ENCODE data around the gene MAP2K4.

MAP2K4 gene

DNA sequence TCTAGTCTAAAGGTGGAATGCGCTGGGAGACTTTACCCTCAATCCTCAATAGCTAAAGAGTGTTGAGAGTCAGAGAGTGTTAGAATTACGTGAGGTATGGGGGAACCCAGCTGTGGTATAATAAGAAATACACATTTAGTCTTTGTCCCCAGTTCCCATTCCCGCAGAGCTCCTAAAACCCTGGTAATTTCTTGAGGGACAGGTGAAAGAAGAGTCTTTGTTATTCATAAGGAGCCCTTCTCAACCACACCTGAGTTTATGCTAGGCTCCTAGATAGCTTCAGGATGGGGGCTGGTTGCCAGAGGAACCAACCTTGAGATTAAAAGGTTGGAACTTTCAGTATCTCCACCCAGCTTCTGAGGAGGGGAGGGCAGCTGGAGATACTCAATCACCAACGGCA lies 29.2 kb upstream of the MAP2K4 start:
- H3K79me1 ChIP-seq (replicated peaks; ENCODE audit: low read length, poor library complexity, severe bottlenecking): peaks cover 27% of the 10 kb centered on the region
- no peak overlapping the region for H2AK5ac ChIP-seq (ENCODE audit: low read length, severe bottlenecking)
- no peak overlapping the region for H2BK12ac ChIP-seq (ENCODE audit: low read length in 2 of 2)

DNA sequence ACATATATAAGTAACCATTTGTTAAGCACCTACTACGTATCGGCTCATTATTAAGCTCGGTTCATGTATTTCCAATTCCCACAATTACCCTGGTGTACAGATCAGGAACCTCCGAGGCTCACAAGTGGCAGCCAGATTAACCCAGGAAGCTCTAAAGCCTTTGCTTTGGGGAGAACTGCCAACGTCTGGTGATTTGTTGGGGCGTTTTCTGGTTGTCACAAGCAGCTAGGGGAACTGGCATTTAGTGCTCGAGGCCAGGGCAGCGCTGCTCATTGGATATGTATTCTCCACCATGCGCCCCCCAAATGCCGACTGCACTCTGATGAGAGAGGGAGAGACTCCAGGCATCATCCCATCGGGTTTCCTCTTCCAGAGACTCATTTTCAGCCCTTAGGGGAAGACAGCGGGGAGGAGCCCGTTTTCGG lies 23.9 kb upstream of the MAP2K4 start:
- peak overlapping the region; percentile 72 for H3K27ac ChIP-seq (ENCODE audit: low read length, poor library complexity, severe bottlenecking)
- peak overlapping the region; percentile 95 to 97 for H3K4me3 ChIP-seq (ENCODE audit: insufficient read depth in 1 of 2, low read depth in 1 of 2, low read length in 2 of 2)
- peak overlapping the region; percentile 95 for H2BK15ac ChIP-seq (ENCODE audit: low read depth, poor library complexity, severe bottlenecking)
- H2BK12ac ChIP-seq (ENCODE audit: low read length in 2 of 2): no peak overlapping the region
- peak overlapping the region; percentile 76 for H3K4me2 ChIP-seq (ENCODE audit: low read length, poor library complexity, severe bottlenecking)
- H2BK120ac ChIP-seq (ENCODE audit: low read depth, low read length): peak overlapping the region; percentile 84
- H3K36me3 ChIP-seq (ENCODE audit: control insufficient read depth in 1 of 2, insufficient read depth in 2 of 2, low read depth in 1 of 2, low read length in 2 of 2): peaks cover 10 to 13% of the 10 kb centered on the region in 2 experiments
- H3K14ac ChIP-seq (ENCODE audit: low read length in 2 of 2): peak overlapping the region in 1 of 2 experiments; percentile 96
- H3K18ac ChIP-seq (ENCODE audit: low read depth in 1 of 2, low read length in 2 of 2): peak overlapping the region; percentile 79 to 87
- H4K8ac ChIP-seq (ENCODE audit: low read length): peak overlapping the region; percentile 90
- peaks cover 13% of the 10 kb centered on the region for H3K79me1 ChIP-seq (replicated peaks; ENCODE audit: low read length, poor library complexity, severe bottlenecking)
- no peaks in the 10 kb centered on the region for H3K27me3 ChIP-seq (ENCODE audit: control insufficient read depth in 1 of 2, insufficient read depth in 1 of 2, low read length in 2 of 2)
- H3K9ac ChIP-seq (ENCODE audit: low read length): peak overlapping the region; percentile 95
- no peak overlapping the region for H2BK5ac ChIP-seq (ENCODE audit: low read depth, low read length, poor library complexity, severe bottlenecking)
- peak; percentile 65 for DNase-seq
- H4K91ac ChIP-seq (ENCODE audit: low read length): peak overlapping the region; percentile 93
- peak overlapping the region in 1 of 2 experiments; percentile 42 for H3K4ac ChIP-seq (ENCODE audit: low read depth in 1 of 2, low read length in 2 of 2)
- no peaks in the 10 kb centered on the region for H3K9me3 ChIP-seq (ENCODE audit: control insufficient read depth, low read length)
- H2AK5ac ChIP-seq (ENCODE audit: low read length, severe bottlenecking): no peak overlapping the region
- 2% methylated on average over 14 of the region's 14 CpGs for WGBS
- H2AFZ ChIP-seq (ENCODE audit: low read depth, low read length): peak overlapping the region; percentile 65
- H3K23ac ChIP-seq (ENCODE audit: low read length in 2 of 2): no peak overlapping the region
- H3K4me1 ChIP-seq (ENCODE audit: control insufficient read depth, insufficient read depth, low read depth, low read length): peaks cover 1% of the 10 kb centered on the region

More for the DNA sequence above, 29.2 kb upstream of the MAP2K4 start:
- H3K14ac ChIP-seq (ENCODE audit: low read length in 2 of 2): no peak overlapping the region
- H3K4me3 ChIP-seq (ENCODE audit: insufficient read depth in 1 of 2, low read depth in 1 of 2, low read length in 2 of 2): no peak overlapping the region
- no peak overlapping the region for H3K9ac ChIP-seq (ENCODE audit: low read length)
- H3K4ac ChIP-seq (ENCODE audit: low read depth in 1 of 2, low read length in 2 of 2): no peak overlapping the region
- H2AFZ ChIP-seq (ENCODE audit: low read depth, low read length): no peak overlapping the region
- H3K27ac ChIP-seq (ENCODE audit: low read length, poor library complexity, severe bottlenecking): no peak overlapping the region
- H3K4me2 ChIP-seq (ENCODE audit: low read length, poor library complexity, severe bottlenecking): no peak overlapping the region
- no peak for DNase-seq
- H4K8ac ChIP-seq (ENCODE audit: low read length): no peak overlapping the region
- no peak overlapping the region for H4K91ac ChIP-seq (ENCODE audit: low read length)
- H2BK120ac ChIP-seq (ENCODE audit: low read depth, low read length): no peak overlapping the region
- H2BK15ac ChIP-seq (ENCODE audit: low read depth, poor library complexity, severe bottlenecking): no peak overlapping the region
- H3K9me3 ChIP-seq (ENCODE audit: control insufficient read depth, low read length): no peaks in the 10 kb centered on the region
- no peak overlapping the region for H3K18ac ChIP-seq (ENCODE audit: low read depth in 1 of 2, low read length in 2 of 2)
- 50% methylated on average over 2 of the region's 4 CpGs for WGBS
- no peak overlapping the region for H3K23ac ChIP-seq (ENCODE audit: low read length in 2 of 2)
- no peak overlapping the region for H2BK5ac ChIP-seq (ENCODE audit: low read depth, low read length, poor library complexity, severe bottlenecking)
- peaks cover 18 to 50% of the 10 kb centered on the region in 2 experiments for H3K36me3 ChIP-seq (ENCODE audit: control insufficient read depth in 1 of 2, insufficient read depth in 2 of 2, low read depth in 1 of 2, low read length in 2 of 2)
- no peaks in the 10 kb centered on the region for H3K27me3 ChIP-seq (ENCODE audit: control insufficient read depth in 1 of 2, insufficient read depth in 1 of 2, low read length in 2 of 2)
- no peaks in the 10 kb centered on the region for H3K4me1 ChIP-seq (ENCODE audit: control insufficient read depth, insufficient read depth, low read depth, low read length)

DNA sequence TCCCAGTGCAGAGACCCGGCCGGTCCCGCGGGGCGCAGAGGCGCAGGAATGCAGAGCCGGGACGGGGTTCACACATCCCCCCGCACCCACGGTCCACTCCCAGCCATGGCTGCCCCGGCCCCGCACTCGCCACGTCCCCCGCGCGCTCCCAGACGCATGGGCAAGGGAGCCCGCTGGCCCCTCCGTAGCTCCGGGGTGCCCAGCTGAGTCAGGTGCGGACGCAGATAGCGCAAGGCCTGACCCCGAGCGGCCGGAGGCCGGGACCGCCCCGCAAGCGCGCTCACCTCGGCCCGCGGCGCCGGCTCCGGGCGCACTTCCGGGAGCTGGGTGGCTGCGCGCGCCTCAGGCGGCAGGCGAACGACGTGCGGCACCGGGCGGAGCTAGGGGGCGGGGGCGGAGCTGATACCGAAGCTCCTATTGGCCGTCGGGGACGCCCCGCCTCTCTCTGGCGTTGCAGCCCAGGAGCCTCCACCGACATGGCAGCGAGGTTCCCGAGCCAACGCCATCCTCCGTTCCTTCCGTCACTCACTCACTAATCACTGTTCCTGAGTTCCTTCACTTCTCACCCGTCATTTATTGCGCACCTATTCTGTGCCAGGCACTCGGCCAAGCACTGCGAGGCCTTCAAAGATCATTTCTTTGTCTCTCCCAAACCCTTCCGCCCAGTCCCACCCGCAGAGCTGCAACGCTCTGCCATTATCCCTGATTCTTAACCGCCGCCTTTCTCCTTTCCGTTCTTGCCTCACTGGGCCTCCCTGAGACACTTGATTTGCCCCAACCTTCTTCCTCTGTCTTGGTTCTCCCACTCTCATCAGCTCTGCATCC lies 23.3 kb upstream of the MAP2K4 start, which contains the start of gene ZNF18:
ZNF18 (minus strand) TSS at position 329 of the 825 bp plus-strand sequence. CDS start 4,646 bp downstream, outside the sequence.
- Histone ChIP-seq H3K18ac (ENCODE audit: low read depth in 1 of 2, low read length in 2 of 2) (peak within 1 kb of the TSS; percentile 81 to 87), H2AK5ac (ENCODE audit: low read length, severe bottlenecking) (peak within 1 kb of the TSS; percentile 38), H3K27me3 (ENCODE audit: control insufficient read depth in 1 of 2, insufficient read depth in 1 of 2, low read length in 2 of 2) (no peaks in the 10 kb centered on the region), H3K4me1 (ENCODE audit: control insufficient read depth, insufficient read depth, low read depth, low read length) (peaks cover 1% of the 10 kb centered on the region), H4K91ac (ENCODE audit: low read length) (peak within 1 kb of the TSS; percentile 93), H3K27ac (ENCODE audit: low read length, poor library complexity, severe bottlenecking) (peak within 1 kb of the TSS; percentile 72), H2BK12ac (ENCODE audit: low read length in 2 of 2) (peak within 1 kb of the TSS in 1 of 2 experiments; percentile 43), H2BK5ac (ENCODE audit: low read depth, low read length, poor library complexity, severe bottlenecking) (peak within 1 kb of the TSS; percentile 51), H4K8ac (ENCODE audit: low read length) (peak within 1 kb of the TSS; percentile 92), H3K4ac (ENCODE audit: low read depth in 1 of 2, low read length in 2 of 2) (peak within 1 kb of the TSS; percentile 20 to 81), H3K4me2 (ENCODE audit: low read length, poor library complexity, severe bottlenecking) (peak within 1 kb of the TSS; percentile 76), H2BK15ac (ENCODE audit: low read depth, poor library complexity, severe bottlenecking) (peak within 1 kb of the TSS; percentile 95), H3K9ac (ENCODE audit: low read length) (peak within 1 kb of the TSS; percentile 95), H2BK120ac (ENCODE audit: low read depth, low read length) (peak within 1 kb of the TSS; percentile 84), H3K79me1 (replicated peaks; ENCODE audit: low read length, poor library complexity, severe bottlenecking) (peaks cover 9% of the 10 kb centered on the region), H3K14ac (ENCODE audit: low read length in 2 of 2) (peak within 1 kb of the TSS in 1 of 2 experiments; percentile 96), H2AFZ (ENCODE audit: low read depth, low read length) (peak within 1 kb of the TSS; percentile 94), H3K9me3 (ENCODE audit: control insufficient read depth, low read length) (no peaks in the 10 kb centered on the region), H3K4me3 (ENCODE audit: insufficient read depth in 1 of 2, low read depth in 1 of 2, low read length in 2 of 2) (peak within 1 kb of the TSS; percentile 95 to 97), H3K23ac (ENCODE audit: low read length in 2 of 2) (peak within 1 kb of the TSS in 1 of 2 experiments; percentile 23), H3K36me3 (ENCODE audit: control insufficient read depth in 1 of 2, insufficient read depth in 2 of 2, low read depth in 1 of 2, low read length in 2 of 2) (peaks cover 4 to 7% of the 10 kb centered on the region in 2 experiments)
- DNase-seq: peak; percentile 92
- 1% methylated on average over 66 of the region's 74 CpGs for WGBS

DNA sequence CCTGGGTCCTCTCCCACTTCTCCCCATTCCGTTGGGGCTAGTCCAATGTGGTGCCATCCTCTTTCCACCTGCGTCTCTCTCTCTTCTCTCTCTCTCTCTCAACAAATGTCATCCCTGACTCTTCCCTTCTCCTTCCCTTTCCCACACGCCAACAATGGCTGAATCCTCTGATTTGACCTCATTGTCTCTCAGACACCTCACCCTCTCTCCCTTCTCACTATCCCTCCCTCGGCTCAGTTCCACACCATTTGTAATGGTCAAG lies 22.8 kb upstream of the MAP2K4 start:
- H3K4me3 ChIP-seq (ENCODE audit: insufficient read depth in 1 of 2, low read depth in 1 of 2, low read length in 2 of 2): peak overlapping the region; percentile 95 to 97
- peak overlapping the region in 1 of 2 experiments; percentile 23 for H3K23ac ChIP-seq (ENCODE audit: low read length in 2 of 2)
- 89% methylated on average over 4 of the region's 4 CpGs for WGBS
- no peak for DNase-seq
- peak overlapping the region; percentile 95 for H3K9ac ChIP-seq (ENCODE audit: low read length)
- H3K4me1 ChIP-seq (ENCODE audit: control insufficient read depth, insufficient read depth, low read depth, low read length): peaks cover 1% of the 10 kb centered on the region
- H3K27me3 ChIP-seq (ENCODE audit: control insufficient read depth in 1 of 2, insufficient read depth in 1 of 2, low read length in 2 of 2): no peaks in the 10 kb centered on the region
- H3K27ac ChIP-seq (ENCODE audit: low read length, poor library complexity, severe bottlenecking): peak overlapping the region; percentile 64
- H3K9me3 ChIP-seq (ENCODE audit: control insufficient read depth, low read length): no peaks in the 10 kb centered on the region
- no peak overlapping the region for H2BK5ac ChIP-seq (ENCODE audit: low read depth, low read length, poor library complexity, severe bottlenecking)
- peak overlapping the region in 1 of 2 experiments; percentile 23 for H3K14ac ChIP-seq (ENCODE audit: low read length in 2 of 2)
- peak overlapping the region; percentile 61 for H3K4me2 ChIP-seq (ENCODE audit: low read length, poor library complexity, severe bottlenecking)
- peak overlapping the region; percentile 20 to 81 for H3K4ac ChIP-seq (ENCODE audit: low read depth in 1 of 2, low read length in 2 of 2)
- peak overlapping the region; percentile 70 for H4K91ac ChIP-seq (ENCODE audit: low read length)
- peak overlapping the region; percentile 38 for H2AK5ac ChIP-seq (ENCODE audit: low read length, severe bottlenecking)
- peak overlapping the region; percentile 94 for H2AFZ ChIP-seq (ENCODE audit: low read depth, low read length)
- peaks cover 0 to 1% of the 10 kb centered on the region in 2 experiments for H3K36me3 ChIP-seq (ENCODE audit: control insufficient read depth in 1 of 2, insufficient read depth in 2 of 2, low read depth in 1 of 2, low read length in 2 of 2)
- no peak overlapping the region for H2BK15ac ChIP-seq (ENCODE audit: low read depth, poor library complexity, severe bottlenecking)
- peak overlapping the region in 1 of 2 experiments; percentile 43 for H2BK12ac ChIP-seq (ENCODE audit: low read length in 2 of 2)
- H3K79me1 ChIP-seq (replicated peaks; ENCODE audit: low read length, poor library complexity, severe bottlenecking): peaks cover 5% of the 10 kb centered on the region
- peak overlapping the region; percentile 92 for H4K8ac ChIP-seq (ENCODE audit: low read length)
- H3K18ac ChIP-seq (ENCODE audit: low read depth in 1 of 2, low read length in 2 of 2): peak overlapping the region; percentile 60 to 81
- no peak overlapping the region for H2BK120ac ChIP-seq (ENCODE audit: low read depth, low read length)
